DMS153 treated with DMSO at 0.1 percent for 48 hours (cell line): ENCODE results near the gene DNM3.

ENCODE experiments used
- DNase-seq: peaks from one replicate; lab custom pipeline; 2025; ENCODE audit not compliant: unreplicated experiment; lab: John Stamatoyannopoulos, UW

DNM3 gene

DNA sequence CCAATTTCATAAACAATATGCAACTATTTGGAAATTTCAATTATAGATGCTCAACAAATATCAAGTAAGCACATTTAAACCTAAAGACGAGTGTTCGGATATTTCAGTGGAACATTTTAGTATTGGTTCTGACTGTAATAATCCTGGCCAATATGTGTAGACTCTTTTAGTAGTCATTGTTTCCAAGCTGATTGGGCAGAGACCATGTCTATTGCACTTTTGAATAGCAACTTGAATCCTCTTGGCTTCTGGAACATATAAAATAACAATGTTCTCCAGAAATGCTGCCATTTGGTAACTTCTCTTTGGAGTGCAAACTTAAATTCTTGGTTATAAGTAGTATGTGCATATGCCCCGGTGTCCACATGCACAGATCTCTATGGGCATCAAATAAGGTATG, 373.7 kb downstream of the DNM3 start:
- DNase-seq: no peak

DNA sequence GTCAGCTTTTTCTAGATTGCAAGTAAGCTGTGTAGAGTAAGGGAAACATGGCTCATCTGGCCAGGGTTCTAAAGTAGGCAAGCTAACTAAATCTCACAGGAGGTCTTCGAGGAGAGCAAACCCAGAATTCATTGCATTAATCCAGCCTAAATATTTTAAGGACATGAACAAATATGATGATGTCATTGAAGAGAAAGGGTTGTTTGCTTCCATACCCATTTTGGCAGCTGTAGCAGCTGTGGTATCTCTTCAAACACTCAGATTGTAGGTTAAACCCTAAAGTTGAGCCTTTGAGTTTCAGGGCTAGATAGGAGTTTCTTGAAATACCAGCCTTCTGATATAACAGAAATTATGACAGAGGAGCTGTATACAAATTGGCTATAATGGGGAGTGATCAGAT, 378.7 kb downstream of the DNM3 start:
- DNase-seq: no peak

GRCh38 chr1:172220376-172220775, 379.1 kb downstream of the DNM3 start:
- no peak for DNase-seq

GRCh38 chr1:172221436-172221835, 380.1 kb downstream of the DNM3 start:
- DNase-seq: no peak

DNA sequence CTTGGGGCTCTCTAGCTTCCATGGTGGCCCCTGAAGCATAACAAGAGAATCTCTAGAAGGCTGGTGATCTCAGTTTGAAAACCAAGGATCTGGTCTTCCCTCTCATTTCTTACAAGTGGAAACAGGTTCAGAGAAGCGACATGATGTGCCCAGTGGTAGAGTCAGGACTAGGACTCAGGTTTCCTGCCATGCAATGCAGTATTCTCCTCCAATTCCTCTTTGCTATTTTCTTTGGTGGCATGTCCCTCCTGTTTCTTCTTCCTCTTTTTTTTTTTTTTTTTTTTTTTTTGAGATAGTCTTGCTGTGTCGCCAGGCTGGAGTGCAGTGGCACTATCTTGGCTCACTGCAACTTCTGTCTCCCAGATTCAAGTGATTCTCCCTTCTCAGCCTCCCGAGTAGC, 383.6 kb downstream of the DNM3 start:
- no peak for DNase-seq

DNA sequence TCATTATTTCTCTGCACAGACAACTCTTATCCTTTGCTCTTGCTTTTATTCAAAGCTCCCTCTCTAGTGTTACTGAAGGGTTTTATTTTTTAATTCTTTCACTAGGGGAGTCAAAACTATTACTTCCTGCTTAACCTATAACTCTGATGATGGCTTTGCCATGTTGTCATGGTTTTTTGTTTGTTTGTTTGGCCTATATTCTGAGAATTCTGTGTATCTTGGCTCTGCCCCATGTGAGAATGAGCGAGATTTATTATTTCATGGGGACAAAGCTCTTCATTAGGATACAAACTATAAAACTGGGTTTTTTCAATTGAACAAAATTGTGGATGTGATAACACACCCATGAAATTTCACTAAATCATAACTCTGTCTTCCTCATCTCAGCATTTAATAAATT, 388.6 kb downstream of the DNM3 start:
- no peak for DNase-seq

DNA sequence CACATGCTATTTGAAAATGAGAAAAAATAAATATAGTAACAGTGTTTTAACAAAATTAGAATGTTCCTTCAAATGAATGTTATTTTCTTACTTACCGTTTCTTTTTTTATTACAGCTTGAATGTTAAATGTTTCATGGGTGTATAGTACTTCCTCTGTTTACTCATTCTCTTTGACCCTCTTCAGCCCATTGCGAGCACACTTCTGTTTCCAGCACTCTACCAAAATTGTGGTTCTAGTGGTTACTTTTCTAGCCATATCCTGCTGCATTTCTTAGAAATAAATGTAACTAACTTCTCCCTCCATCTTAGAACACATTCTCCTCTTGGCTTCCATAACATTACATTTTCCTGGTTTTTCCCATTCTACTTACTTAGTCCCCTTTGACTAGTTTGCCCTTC, 389.2 kb downstream of the DNM3 start:
- no peak for DNase-seq

- DNase-seq: no peak
These were observed 395.7 kb downstream of the DNM3 start for GRCh38 chr1:172236958-172237357.

GRCh38 chr1:172238158-172238557, 396.9 kb downstream of the DNM3 start:
- no peak for DNase-seq

DNA sequence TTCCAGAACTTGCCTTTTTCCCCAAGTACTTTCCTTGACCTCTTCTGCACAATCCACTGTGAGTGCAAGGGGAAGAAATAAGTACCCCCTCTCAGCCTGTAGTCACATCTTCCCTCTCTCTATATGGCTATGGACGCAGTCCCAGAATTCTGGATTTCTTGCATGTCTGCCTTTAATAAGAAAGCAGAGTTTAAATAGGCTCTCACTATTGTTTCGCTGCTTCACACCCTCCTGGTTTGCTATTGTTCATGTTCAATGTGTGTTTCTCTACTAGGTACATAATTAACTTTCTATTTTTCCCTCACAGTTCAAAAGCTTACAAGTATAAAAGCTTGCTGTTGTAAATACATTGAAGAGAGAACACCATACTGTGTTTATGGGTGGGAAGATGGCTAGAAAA, 397.7 kb downstream of the DNM3 start:
- DNase-seq: no peak

DNA sequence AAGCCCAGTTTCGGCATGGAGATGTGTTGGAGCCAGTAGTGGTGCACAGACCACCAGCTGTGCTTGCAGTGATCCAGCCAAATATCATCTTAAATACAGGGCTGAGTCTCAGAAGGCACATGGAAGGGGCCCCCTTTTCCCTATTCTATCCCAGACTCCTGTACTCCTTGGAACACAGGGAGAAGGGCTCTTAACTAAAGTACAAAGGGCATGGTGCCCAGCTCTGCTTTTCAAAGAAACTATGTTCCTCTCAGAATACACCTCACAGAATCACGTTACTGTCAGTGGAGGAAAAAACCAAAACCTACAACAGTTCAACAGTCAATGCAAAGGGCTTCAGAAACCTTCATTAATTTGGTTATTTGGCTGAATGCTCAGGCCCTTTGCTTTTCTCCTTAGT, 398.6 kb downstream of the DNM3 start:
- DNase-seq: no peak

DNA sequence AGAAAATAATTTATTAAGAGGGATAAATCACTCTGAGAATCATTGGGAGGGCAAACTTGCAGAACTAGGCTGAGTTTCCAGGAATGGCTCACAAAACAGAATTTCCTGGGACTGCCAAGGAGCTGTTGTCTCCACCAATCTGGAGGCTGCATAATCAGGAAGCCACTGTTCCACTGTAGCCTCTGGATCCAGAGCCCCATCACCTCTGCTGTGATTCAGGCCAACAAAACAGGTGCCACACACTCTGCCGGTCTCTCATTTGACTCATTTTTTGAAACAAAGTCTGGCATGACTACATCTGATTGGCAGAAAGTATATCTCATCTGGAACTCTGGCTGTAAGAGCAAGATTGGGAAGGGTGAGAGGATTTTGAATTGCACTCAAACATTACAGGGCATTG, 400.2 kb downstream of the DNM3 start:
- DNase-seq: no peak

GRCh38 chr1:172244865-172245264, 403.6 kb downstream of the DNM3 start:
- DNase-seq: no peak

- no peak for DNase-seq
These were observed 404.5 kb downstream of the DNM3 start for GRCh38 chr1:172245788-172246187.

- no peak for DNase-seq
These were observed 405.5 kb downstream of the DNM3 start for GRCh38 chr1:172246521-172247390.

DNA sequence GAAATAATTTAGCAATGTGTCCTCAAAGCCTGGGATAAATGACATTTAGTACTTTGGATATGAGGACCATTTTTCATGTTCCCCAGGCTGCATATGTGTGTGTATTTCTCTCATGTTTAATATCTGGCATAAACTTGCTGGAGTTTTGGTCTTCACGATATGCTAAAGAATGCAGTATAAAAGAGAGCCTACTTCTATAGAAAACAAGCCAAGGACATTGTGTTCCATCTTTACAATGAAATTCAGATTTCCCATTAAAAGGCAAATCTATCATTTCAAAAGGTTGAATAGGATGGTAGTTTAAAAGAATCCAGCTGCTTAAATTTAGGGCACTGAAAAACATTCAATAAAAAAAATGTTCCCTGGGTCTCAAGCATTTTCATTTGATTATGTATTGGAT, 410.2 kb downstream of the DNM3 start:
- DNase-seq: no peak

DNA sequence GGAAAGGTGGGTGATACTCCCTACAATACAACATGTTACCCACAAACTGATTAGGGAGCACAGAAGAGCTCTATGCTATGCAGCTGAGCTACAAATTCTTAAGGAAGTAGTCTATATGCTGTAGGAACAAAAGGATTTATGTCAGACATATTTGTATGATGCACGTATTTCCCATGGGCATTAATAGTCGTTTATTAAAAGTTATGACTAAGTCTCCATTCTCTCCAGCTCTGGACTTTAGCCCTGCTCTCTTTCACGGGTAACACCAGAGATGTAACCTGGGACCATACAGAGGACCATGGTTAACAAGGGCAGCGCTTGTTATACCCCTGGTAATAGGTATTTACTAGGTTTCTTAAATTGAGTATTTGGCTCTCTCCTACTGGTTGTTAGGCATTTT, 411.0 kb downstream of the DNM3 start:
- DNase-seq: no peak

- no peak for DNase-seq
These were observed 411.7 kb downstream of the DNM3 start for GRCh38 chr1:172252958-172253357.

DNA sequence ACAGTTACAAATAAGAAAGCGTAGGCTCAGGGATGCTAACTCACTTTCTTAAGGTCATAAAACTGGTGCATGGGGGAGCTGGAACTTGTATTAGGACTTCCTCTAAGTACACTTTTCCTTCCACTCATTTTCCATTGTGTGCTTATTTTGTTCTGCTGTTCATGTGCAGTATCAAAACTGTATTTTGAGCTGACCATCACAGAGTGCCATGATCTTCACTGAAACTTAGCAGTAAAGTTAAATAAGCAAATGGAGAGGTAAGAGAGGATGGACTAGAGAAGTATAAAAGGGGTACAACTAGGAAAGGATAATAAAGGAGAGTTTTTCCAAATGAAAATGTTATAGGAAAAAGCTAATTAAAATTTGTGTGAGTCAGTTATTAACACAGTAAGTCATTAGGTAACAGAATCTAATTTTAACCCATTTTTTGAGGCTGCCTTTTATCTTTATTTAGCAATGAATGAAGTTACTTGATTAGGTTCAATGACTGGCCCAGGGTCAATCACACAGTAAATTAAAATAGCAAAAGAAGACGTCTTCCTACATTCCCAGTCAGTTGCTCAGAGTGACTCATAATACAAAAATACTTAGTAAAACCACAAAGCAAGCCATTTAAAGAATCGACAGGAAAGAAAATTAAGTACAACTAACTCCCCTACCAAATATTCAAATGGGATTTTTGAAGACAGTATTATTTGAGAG, 413.4 kb downstream of the DNM3 start:
- DNase-seq: no peak

DNA sequence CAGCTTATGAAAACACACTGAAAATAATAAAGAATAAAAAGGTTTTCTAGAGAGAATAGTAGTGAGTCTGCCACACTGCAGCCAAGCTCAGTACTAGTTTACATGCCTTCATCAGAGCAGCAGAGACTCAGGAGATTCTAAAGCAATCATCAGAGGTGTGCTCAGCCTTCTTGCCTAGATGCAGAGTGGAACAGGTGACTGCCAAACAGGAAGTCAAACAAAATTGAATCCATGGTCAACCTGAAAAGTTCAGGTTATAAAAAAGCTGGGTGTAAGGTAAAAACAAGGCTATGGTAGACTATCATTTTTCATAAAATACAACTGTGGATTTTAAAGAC, 413.9 kb downstream of the DNM3 start:
- DNase-seq: no peak

DNA sequence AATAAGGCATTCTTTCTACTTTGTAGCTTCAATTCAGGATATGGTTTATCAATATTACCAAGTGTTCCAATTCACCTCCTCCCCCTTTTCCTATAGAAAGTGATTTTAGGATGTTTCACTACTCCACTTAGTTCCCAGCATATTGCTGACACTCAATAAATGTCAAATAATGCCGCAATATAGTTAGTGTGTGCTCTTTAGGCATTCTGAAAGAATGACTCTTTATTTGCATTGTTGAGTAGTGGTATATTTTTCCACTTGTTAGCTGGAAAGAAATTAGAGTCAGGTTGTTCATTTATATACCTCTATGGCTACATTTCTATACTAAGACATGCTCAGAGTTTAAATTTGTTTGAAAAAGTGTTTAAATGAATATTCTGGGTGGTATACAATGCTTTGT, 424.6 kb downstream of the DNM3 start:
- DNase-seq: no peak

- no peak for DNase-seq
These were observed 425.4 kb downstream of the DNM3 start for GRCh38 chr1:172266528-172267174.
